GM11168 (cell line): Measurements from ENCODE around the gene ANK3.

Experiments used
- in situ Hi-C: fragments of 300-500 bp; cut with MboI; formaldehyde crosslinking; loops from one replicate; pipeline ENCODE4 v1.12.0; 2022; ENCODE audit warnings: low sequenced_read_pairs; ENCODE audit not compliant: unreplicated experiment

The ANK3 gene

GRCh38 chr10:60200682-60201053 lies 189.0 kb downstream of the ANK3 start:
- in situ Hi-C loops = loop anchor here (10.0 to 25.0 kb wide), 2 partner anchors 106 to 563 kb away; no protein-coding TSS in a partner anchor

- in situ Hi-C loops = loop anchor here (10.0 to 25.0 kb wide), 2 partner anchors 105 to 563 kb away; no protein-coding TSS in a partner anchor
Measured at GRCh38 chr10:60200012-60200681, 189.5 kb downstream of the ANK3 start.

- in situ Hi-C loops = no loop called here
Measured at GRCh38 chr10:60197206-60197605, 192.5 kb downstream of the ANK3 start.

GRCh38 chr10:60194421-60194820 lies 195.3 kb downstream of the ANK3 start:
- in situ Hi-C loops = no loop called here

- in situ Hi-C loops = no loop called here
Measured at GRCh38 chr10:60192946-60193345, 196.7 kb downstream of the ANK3 start.

- in situ Hi-C loops = no loop called here
Measured at GRCh38 chr10:60189861-60190475, 199.7 kb downstream of the ANK3 start.

GRCh38 chr10:60188548-60188947 lies 201.1 kb downstream of the ANK3 start:
- in situ Hi-C loops = no loop called here

GRCh38 chr10:60187691-60188090 lies 202.0 kb downstream of the ANK3 start:
- in situ Hi-C loops = no loop called here

- in situ Hi-C loops = no loop called here
Measured at GRCh38 chr10:60186315-60187071, 203.2 kb downstream of the ANK3 start.

GRCh38 chr10:60185421-60185820 lies 204.3 kb downstream of the ANK3 start:
- in situ Hi-C loops = no loop called here

GRCh38 chr10:60182691-60183090 lies 207.0 kb downstream of the ANK3 start:
- in situ Hi-C loops = no loop called here

GRCh38 chr10:60176925-60177324 lies 212.8 kb downstream of the ANK3 start:
- in situ Hi-C loops = no loop called here

- in situ Hi-C loops = no loop called here
Measured at GRCh38 chr10:60175441-60175971, 214.2 kb downstream of the ANK3 start.

GRCh38 chr10:60172363-60172990 lies 217.2 kb downstream of the ANK3 start:
- in situ Hi-C loops = no loop called here

- in situ Hi-C loops = no loop called here
Measured at GRCh38 chr10:60171436-60172013, 218.2 kb downstream of the ANK3 start.

- in situ Hi-C loops = no loop called here
Measured at GRCh38 chr10:60170250-60170649, 219.4 kb downstream of the ANK3 start.

- in situ Hi-C loops = no loop called here
Measured at GRCh38 chr10:60169111-60169510, 220.6 kb downstream of the ANK3 start.

GRCh38 chr10:60167050-60167449 lies 222.6 kb downstream of the ANK3 start:
- in situ Hi-C loops = no loop called here

- in situ Hi-C loops = no loop called here
Measured at GRCh38 chr10:60163786-60164185, 225.9 kb downstream of the ANK3 start.

- in situ Hi-C loops = no loop called here
Measured at GRCh38 chr10:60162631-60163030, 227.0 kb downstream of the ANK3 start.
